ENCODE data around the gene FOXK1.

GRCh38 chr7:4770886-4771285 lies 88.8 kb downstream of the FOXK1 start:
- TF ChIP-seq CTCF (conservative IDR thresholded peaks at IDR 0.05 in 1 of 2, IDR thresholded peaks at IDR 0.05 in 1 of 2; ENCODE audit: low read depth in 1 of 2, low read length in 2 of 2) (no peak), EZH2 (IDR thresholded peaks at IDR 0.05; ENCODE audit: low read length, missing control alignments) (no peak)

All from fibroblast of lung (primary cell).